CD4-positive, alpha-beta T cell (primary cell): ENCODE results near the gene FBXL3. TPM values are rescaled to one million over a fixed set of nuclear protein-coding genes. Genes with fewer than 3 reads are reported as not detected.

Experiments used
- ATAC-seq: fragments of 200-7000 bp; cut with Tn5 transposase; one replicate; pipeline ENCODE4 v1.10.0; 2022; ENCODE audit warnings: mild to moderate bottlenecking; ENCODE audit not compliant: poor library complexity
- CTCF ChIA-PET: fragments of 350-600 bp; sonication (Branson Sonifier 250); formaldehyde crosslinking; loops from one replicate; lab custom pipeline; 2021; ENCODE audit warnings: antibody characterized with exemption, inconsistent platforms; lab: Charles Lee
- POLR2A ChIA-PET: fragments of 350-600 bp; sonication (Branson Sonifier 250); formaldehyde crosslinking; loops from one replicate; lab custom pipeline; 2021; ENCODE audit warnings: antibody characterized with exemption, inconsistent platforms; lab: Charles Lee
- DNase-seq, 14 experiments: peaks; one replicate each; pipeline ENCODE4 v3.0.0-alpha.2; 2013 to 2020; ENCODE audit warnings: mixed read lengths in 2 of 14
- H3K27ac ChIP-seq, 2 donors: one replicate each; pipeline versions ENCODE4 v1.5.1 to v1.7.0; 2013; ENCODE audit warnings: low read length in 2 of 2, low read depth in 1 of 2, mild to moderate bottlenecking in 1 of 2
- H3K27me3 ChIP-seq, 2 experiments: 1 replicate in 1 of 2; 2 replicates in 1 of 2; pipeline versions ENCODE4 v1.6.1 to v1.7.0; 2013; ENCODE audit warnings: low read length in 2 of 2, control low read depth in 1 of 2, mild to moderate bottlenecking in 1 of 2, moderate library complexity in 1 of 2; ENCODE audit not compliant: insufficient read depth in 2 of 2, control insufficient read depth in 1 of 2
- H3K36me3 ChIP-seq: one replicate; pipeline ENCODE4 v1.6.1; 2013; ENCODE audit warnings: low read length, control low read depth; ENCODE audit not compliant: insufficient read depth
- H3K4me1 ChIP-seq: one replicate; pipeline ENCODE4 v1.6.1; 2013; ENCODE audit warnings: low read length, control low read depth; ENCODE audit not compliant: insufficient read depth
- H3K4me3 ChIP-seq: one replicate; pipeline ENCODE4 v1.5.1; 2013; ENCODE audit warnings: mild to moderate bottlenecking, low read length, moderate library complexity
- H3K9me3 ChIP-seq, 2 experiments: 1 replicate in 1 of 2; 2 replicates in 1 of 2; pipeline versions ENCODE4 v1.6.1 to v1.7.0; 2013; ENCODE audit warnings: low read length in 2 of 2, mild to moderate bottlenecking in 2 of 2, control low read depth in 1 of 2, moderate library complexity in 1 of 2; ENCODE audit not compliant: control insufficient read depth in 1 of 2, insufficient read depth in 1 of 2
- H3K27ac Mint-ChIP-seq: one replicate; pipeline ENCODE4 v1.8.0; 2020; ENCODE audit warnings: mixed read lengths
- H3K27me3 Mint-ChIP-seq: one replicate; pipeline ENCODE4 v1.8.0; 2021; ENCODE audit warnings: mixed read lengths
- H3K36me3 Mint-ChIP-seq: one replicate; pipeline ENCODE4 v1.8.0; 2021; ENCODE audit warnings: low read depth, mixed read lengths
- H3K4me1 Mint-ChIP-seq: one replicate; pipeline ENCODE4 v1.8.0; 2021; ENCODE audit warnings: low read depth, mixed read lengths
- H3K4me3 Mint-ChIP-seq: one replicate; pipeline ENCODE4 v1.8.0; 2020; ENCODE audit warnings: mild to moderate bottlenecking, mixed read lengths
- H3K9me3 Mint-ChIP-seq: one replicate; pipeline ENCODE4 v1.8.0; 2020; ENCODE audit warnings: mixed read lengths
- intact Hi-C, 2 experiments: fragments of 100-400 bp; cut with DNase I in 1 of 2; cut with micrococcal nuclease in 1 of 2; formaldehyde crosslinking; loops; one replicate each; pipeline versions ENCODE4 v1.15.1 to v1.9.0; 2023 to 2025; cut with DNase I, micrococcal nuclease
- total RNA-seq, 174 experiments: library from RNA in 2 of 174; stranded (reverse) in 2 of 174; gene quantifications; one replicate each; pipeline ENCODE4 v1.2.3 and lab custom pipeline; 2021 to 2026
- TF ChIP-seq, protein P1 (sequence below): fragments of 200-600 bp; IDR thresholded peaks from one replicate; pipeline ENCODE4 v1.8.0; 2022; ENCODE audit warnings: antibody characterized with exemption, mild to moderate bottlenecking

FBXL3 gene
- total RNA-seq, 2 experiments from 2014 or later: 88.7 to 90.4 TPM

- peak in 13 of 14 experiments; percentile 42 to 93 (median 60) for DNase-seq
- H3K27me3 Mint-ChIP-seq: no peaks in the 10 kb centered on the region
- Histone ChIP-seq H3K27me3 (no peaks in the 10 kb centered on the region), H3K36me3 (peaks cover 6% of the 10 kb centered on the region), H3K4me3 (peak overlapping the region; percentile 72), H3K27ac (peak overlapping the region; percentile 89 to 95), H3K4me1 (peaks cover 30% of the 10 kb centered on the region), H3K9me3 (no peaks in the 10 kb centered on the region)
- ATAC-seq: peak; percentile 62
- TF ChIP-seq, protein P1, sequence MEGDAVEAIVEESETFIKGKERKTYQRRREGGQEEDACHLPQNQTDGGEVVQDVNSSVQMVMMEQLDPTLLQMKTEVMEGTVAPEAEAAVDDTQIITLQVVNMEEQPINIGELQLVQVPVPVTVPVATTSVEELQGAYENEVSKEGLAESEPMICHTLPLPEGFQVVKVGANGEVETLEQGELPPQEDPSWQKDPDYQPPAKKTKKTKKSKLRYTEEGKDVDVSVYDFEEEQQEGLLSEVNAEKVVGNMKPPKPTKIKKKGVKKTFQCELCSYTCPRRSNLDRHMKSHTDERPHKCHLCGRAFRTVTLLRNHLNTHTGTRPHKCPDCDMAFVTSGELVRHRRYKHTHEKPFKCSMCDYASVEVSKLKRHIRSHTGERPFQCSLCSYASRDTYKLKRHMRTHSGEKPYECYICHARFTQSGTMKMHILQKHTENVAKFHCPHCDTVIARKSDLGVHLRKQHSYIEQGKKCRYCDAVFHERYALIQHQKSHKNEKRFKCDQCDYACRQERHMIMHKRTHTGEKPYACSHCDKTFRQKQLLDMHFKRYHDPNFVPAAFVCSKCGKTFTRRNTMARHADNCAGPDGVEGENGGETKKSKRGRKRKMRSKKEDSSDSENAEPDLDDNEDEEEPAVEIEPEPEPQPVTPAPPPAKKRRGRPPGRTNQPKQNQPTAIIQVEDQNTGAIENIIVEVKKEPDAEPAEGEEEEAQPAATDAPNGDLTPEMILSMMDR: no peak
- peaks cover 55% of the 10 kb centered on the region for H3K4me1 Mint-ChIP-seq
- intact Hi-C loops: loop anchor here (5.0 to 10.0 kb wide), 5 partner anchors 104 to 1447 kb away; partner anchors contain the start of genes KCTD12 (in 2 of the 2), MYCBP2 (in 2 of the 2), SLAIN1 (in 1 of the 2) and UCHL3 (in 1 of the 2)
- CTCF ChIA-PET: interaction anchor here (1.2 to 2.5 kb wide), 3 partner anchors 11 to 112 kb away, joined by 3 to 15 read pairs (median 14); partner anchors contain the start of gene FBXL3
- no peaks in the 10 kb centered on the region for H3K9me3 Mint-ChIP-seq
- POLR2A ChIA-PET: interaction anchor here (0.7 to 5.9 kb wide), 23 partner anchors 9 to 1688 kb away, joined by 3 to 211 read pairs (median 8); partner anchors contain the start of genes COMMD6, FBXL3, KCTD12 and MYCBP2
- H3K4me3 Mint-ChIP-seq: peak overlapping the region; percentile 97
- peak overlapping the region; percentile 99 for H3K27ac Mint-ChIP-seq
- peaks cover 42% of the 10 kb centered on the region for H3K36me3 Mint-ChIP-seq
Measured at GRCh38 chr13:76991432-76991795, 35.5 kb downstream of the FBXL3 start.

- H3K4me3 ChIP-seq: no peak overlapping the region
- H3K27me3 ChIP-seq: peaks cover 8 to 19% of the 10 kb centered on the region in 2 experiments
- DNase-seq (no peak), ATAC-seq (no peak)
- Mint-ChIP-seq H3K27ac (no peak overlapping the region), H3K4me1 (peaks cover 4% of the 10 kb centered on the region), H3K27me3 (peaks cover 31% of the 10 kb centered on the region), H3K9me3 (no peaks in the 10 kb centered on the region), H3K4me3 (no peak overlapping the region), H3K36me3 (no peaks in the 10 kb centered on the region)
- H3K36me3 ChIP-seq: no peaks in the 10 kb centered on the region
- H3K4me1 ChIP-seq: peaks cover 12% of the 10 kb centered on the region
- no peak overlapping the region for H3K27ac ChIP-seq
- TF ChIP-seq, protein P1: no peak
- ChIA-PET POLR2A (interaction anchor here (1.1 kb wide), 1 partner anchor 98 kb away, joined by 4 read pairs; no protein-coding TSS in a partner anchor), CTCF (no interaction called here)
- intact Hi-C loops: loop anchor here (5.0 to 10.0 kb wide), 3 partner anchors 81 to 1109 kb away; no protein-coding TSS in a partner anchor
- H3K9me3 ChIP-seq: no peaks in the 10 kb centered on the region
Measured at GRCh38 chr13:76983676-76984075, 43.3 kb downstream of the FBXL3 start.

DNA sequence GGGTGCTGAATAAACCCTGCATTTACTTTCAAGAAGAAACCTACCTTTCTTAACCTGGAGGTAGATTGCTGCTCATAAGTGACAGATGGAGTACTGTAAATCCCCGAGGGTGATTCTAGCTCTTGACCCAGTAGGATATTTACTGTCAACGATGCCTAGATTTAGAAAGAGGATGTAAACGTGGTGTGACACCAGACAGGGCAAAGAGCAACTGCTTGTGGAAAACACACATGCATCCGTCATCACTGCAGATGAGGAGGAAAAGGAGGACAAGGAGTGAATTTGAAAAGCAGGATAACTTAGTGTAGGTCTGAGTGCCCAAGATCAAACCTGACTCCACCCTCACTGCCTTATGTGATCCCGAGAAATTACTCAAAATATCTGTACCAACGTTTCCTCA, 44.9 kb downstream of the FBXL3 start:
- Mint-ChIP-seq H3K9me3 (no peaks in the 10 kb centered on the region), H3K36me3 (no peaks in the 10 kb centered on the region), H3K4me3 (no peak overlapping the region), H3K27me3 (peaks cover 35% of the 10 kb centered on the region), H3K4me1 (peaks cover 4% of the 10 kb centered on the region), H3K27ac (no peak overlapping the region)
- DNase-seq (no peak), ATAC-seq (no peak)
- Histone ChIP-seq H3K27me3 (peaks cover 11 to 23% of the 10 kb centered on the region in 2 experiments), H3K4me1 (peaks cover 16% of the 10 kb centered on the region), H3K9me3 (no peaks in the 10 kb centered on the region), H3K27ac (no peak overlapping the region), H3K4me3 (no peak overlapping the region), H3K36me3 (no peaks in the 10 kb centered on the region)
- intact Hi-C loops: loop anchor here (5.0 to 10.0 kb wide), 3 partner anchors 80 to 1107 kb away; no protein-coding TSS in a partner anchor
- CTCF ChIA-PET: no interaction called here
- TF ChIP-seq, protein P1: no peak
- POLR2A ChIA-PET: interaction anchor here (2.9 kb wide), 1 partner anchor 10 kb away, joined by 25 read pairs; the partner anchor contains the start of gene CLN5
